ENCODE measurements around the gene TOR1AIP2.
"Not testable (repeated sequence)": the region's sequence is repeated elsewhere in the genome, so short reads cannot be mapped to it uniquely, and the experiment has no call there.

Gene TOR1AIP2

DNA sequence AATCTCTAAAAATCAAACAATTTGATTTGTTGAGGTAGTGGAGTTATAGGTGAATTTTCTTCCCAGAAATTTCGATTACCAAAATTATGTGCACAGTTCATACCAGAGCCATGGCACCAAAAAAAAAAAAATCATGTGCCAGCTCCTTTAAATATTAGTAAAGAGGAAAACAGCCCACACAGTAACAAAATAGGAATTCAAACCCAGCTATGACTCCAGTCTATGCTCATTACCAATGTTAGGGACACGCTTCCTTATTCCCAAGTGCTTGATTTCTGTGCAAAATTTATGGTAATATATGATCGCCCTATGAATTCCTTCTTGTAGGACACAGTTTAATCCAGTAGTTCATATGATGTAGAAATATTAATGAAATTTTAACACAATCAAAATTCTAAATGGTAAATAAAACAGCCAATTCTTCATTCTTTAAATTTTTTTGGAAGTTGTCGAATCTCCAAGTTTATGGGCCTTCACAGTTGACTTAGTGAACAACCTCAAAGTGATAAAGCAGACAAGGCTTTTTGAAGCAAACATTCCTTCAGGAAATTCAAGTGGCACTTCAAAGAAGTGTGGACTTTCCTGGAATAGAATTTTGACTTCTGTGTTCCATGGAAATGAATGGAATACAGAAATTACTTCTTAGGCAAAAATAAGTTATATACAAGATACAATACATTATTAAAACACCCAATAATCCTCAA, 1.9 kb downstream of the TOR1AIP2 start:
- DNase-seq (ENCODE audit: low spot score), result no peak

GRCh38 chr1:179873438-179873851, 4.2 kb downstream of the TOR1AIP2 start:
- DNase-seq (ENCODE audit: low spot score), result no peak

DNA sequence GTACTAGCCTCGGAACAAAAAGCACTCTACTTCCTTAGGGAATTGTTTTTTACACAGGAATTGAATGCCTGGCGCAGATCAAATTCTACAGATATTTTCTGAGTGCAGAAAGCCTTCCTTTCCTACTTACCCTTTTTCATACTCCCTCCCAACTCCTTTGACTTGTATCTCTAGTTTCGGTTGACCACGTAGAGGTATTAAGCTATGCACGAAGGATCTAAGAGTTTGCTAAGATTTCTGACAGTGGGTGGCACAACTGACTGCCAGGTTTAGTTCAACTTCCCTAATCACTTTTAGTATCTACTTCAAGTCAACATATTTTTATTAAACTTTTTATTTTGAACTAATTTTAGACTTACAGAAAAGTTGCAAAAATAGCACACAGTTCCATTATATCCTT, 5.0 kb downstream of the TOR1AIP2 start:
- DNase-seq (ENCODE audit: low spot score), result no peak

- DNase-seq (ENCODE audit: low spot score), result no peak
Observed at GRCh38 chr1:179871940-179872339, 5.7 kb downstream of the TOR1AIP2 start.

DNA sequence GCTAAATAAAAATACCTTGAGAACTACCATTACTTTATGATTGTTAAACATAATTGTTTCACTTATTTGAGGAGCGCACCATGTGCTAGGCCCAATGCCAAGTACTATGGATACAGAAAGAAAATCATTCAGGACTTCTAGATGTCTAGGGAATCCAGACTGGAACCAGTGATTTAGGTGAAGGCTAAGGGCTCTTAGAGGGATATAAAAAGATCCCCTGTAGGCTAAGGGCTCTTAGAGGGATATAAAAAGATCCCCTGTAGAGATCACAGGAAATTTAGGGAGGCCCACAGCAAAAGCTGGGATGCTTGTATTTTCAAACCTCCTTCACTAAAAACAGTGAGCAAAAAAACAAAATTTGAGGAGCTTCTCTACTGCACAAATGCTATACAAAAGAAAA, 6.7 kb downstream of the TOR1AIP2 start:
- no peak for DNase-seq (ENCODE audit: low spot score)

DNA sequence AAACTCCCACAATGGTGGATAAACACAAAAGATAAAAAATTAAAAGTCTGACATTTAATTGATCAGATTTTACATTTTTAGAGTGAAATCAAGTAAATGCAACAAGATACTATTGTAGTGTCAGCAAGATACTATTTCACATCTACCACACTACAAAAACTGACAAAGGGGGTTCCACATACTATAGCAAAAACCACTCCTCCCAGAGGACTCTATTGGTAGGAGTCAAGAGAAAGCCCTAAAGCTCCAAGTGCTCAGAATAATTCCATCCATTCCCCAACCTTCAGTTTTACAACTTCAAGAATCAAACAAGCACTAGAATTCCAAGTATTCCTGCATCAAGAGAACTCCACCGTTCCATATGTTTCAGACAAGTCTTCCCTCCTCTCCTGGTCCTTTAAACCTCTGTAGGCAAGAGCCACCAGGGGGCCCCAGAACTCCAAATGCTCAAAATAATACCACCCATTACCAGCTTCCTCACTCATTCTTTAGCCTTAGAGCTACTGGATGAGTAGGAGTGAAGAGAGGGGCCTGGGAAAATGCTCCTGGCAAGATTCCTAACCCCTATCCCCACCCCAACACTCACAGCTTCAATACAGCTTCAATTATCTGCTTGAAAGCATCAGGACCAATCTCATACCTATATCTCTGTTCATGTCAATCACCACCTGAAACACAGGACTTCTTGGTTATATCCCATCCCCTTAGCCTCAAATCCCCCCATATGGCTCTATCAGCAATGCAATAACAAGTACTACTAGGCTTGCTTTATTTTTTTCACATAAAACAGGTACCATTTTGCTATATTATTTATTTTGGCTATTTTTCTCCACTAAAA, 9.9 kb downstream of the TOR1AIP2 start:
- DNase-seq (ENCODE audit: low spot score), result peak; percentile 82

DNA sequence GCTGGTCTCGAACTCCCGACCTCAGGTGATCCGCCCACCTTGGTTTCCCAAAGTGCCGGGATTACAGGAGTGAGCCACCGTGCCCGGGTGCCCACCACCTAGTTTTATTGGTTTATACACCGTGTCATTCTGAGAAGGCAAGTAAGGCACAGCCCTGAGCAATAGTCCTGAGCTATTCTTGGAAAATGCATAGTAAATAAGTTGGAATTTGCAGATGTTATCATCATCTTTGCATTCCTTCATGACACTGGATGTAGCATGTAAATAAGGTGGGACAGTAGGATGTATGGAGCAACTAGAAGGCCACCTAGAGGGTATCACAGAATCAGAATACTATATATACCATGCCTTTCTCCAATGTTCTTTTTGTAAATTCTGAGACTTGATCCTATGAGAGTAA, 11.0 kb downstream of the TOR1AIP2 start:
- no peak for DNase-seq (ENCODE audit: low spot score)

- DNase-seq (ENCODE audit: low spot score), result no peak
Observed at GRCh38 chr1:179865377-179865776, 12.2 kb downstream of the TOR1AIP2 start.

GRCh38 chr1:179860652-179861051, 17.0 kb downstream of the TOR1AIP2 start:
- no peak for DNase-seq (ENCODE audit: low spot score)

DNA sequence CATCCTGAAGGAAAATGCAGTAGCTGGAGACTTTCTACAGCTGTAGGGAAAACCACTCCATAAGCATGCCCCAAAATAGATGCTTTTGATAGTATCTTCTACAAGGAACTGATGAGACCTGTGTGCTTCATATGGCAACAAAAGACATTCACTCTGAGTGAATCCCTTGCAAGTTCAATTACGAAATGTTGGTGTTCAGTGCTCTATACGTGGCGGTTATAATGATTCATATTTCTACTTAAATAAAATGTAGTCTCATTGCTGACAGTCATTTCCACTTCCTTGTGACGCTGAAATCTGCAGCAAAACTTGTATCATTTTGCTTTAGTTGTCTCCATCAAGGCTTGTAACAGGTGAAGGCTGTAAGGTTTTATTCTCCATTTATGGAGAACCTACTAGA, 20.6 kb downstream of the TOR1AIP2 start:
- DNase-seq (ENCODE audit: low spot score), result no peak

- no peak for DNase-seq (ENCODE audit: low spot score)
Observed at GRCh38 chr1:179856296-179856695, 21.3 kb downstream of the TOR1AIP2 start.

DNA sequence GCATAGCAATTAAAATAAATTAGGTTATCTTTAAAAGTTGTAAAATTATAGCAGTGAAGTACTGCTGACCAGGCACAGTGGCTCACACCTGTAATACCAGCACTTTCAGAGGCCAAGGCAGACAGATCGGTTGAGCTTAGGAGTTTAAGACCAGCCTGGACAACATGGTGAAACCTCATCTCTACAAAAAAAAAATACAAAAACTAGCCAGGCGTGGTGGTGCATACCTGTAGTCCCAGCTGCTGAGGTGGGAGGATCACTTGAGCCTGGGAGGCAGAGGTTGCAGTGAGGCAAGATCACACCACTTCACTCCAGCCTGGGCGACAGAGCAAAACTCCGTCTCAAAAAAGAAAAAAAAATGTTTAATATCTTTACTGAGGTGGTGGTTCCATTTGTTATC, 21.8 kb downstream of the TOR1AIP2 start:
- DNase-seq (ENCODE audit: low spot score), result not testable (repeated sequence)

- no peak for DNase-seq (ENCODE audit: low spot score)
Observed at GRCh38 chr1:179853102-179853501, 24.5 kb downstream of the TOR1AIP2 start.

DNA sequence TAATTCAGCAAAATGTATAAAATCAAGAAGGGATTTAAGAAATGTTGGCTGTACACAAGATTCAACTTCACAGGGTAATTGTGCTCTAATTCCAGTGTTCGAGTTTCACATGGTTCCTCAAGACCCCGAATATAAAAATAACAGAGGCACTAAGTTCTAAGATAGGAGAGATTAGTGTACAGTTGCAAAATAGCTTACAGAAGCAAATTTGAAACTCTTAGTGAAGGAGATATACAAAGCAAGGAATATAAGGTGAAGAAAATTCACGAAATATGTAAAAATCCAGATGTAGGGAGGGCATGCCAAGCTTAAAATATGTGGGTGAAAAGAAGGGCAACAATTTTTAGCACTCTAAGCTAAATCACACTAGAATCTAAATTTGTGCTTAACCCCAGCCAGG, 29.4 kb downstream of the TOR1AIP2 start:
- no peak for DNase-seq (ENCODE audit: low spot score)

DNA sequence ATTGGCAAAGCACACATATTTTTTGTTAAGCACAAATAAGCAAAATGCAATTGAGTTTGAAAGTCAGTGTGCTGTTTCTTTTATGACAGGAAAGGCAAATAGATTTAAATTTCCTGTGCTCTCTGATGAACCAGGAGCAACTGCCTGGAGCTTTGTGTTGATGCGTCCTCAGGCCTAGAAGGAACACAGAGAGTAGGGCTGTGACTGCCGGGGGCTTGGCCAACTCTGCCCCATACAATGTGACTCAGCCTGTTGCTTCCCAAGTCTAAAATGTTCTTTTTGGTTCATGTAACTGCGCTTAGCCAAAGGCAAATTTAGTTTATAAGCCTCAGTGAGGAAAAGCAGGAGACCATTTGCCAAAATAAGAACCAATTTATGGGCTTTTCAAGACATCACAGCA, 37.5 kb downstream of the TOR1AIP2 start:
- DNase-seq (ENCODE audit: low spot score), result no peak

DNA sequence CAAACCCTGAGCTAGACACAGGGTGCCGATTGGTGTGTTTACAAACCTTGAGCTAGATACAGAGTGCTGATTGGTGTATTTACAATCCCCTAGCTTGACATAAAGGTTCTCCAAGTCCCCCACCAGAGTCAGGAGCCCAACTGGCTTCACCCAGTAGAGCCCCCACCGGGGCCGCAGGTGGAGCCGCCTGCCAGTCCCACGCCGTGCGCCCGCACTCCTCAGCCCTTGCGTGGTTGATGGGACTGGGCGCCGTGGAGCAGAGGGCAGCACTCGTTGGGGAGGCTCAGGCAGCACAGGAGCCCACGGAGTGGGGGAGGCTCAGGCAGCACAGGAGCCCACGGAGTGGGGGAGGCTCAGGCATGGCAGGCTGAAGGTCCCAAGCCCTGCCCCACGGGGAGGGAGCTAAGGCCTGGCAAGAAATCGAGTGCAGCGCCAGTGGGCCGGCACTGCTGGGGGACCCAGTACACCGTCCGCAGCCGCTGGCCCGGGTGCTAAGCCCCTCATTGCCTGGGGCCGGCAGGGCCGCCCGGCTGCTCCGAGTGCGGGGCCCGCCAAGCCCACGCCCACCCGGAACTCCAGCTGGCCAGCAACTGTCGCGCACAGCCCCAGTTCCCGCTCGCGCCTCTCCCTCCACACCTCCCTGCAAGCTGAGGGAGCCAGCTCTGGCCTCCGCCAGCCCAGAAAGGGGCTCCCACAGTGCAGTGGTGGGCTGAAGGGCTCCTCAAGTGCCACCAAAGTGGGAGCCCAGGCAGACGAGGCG, 40.7 kb downstream of the TOR1AIP2 start:
- not testable (repeated sequence) for DNase-seq (ENCODE audit: low spot score)

DNA sequence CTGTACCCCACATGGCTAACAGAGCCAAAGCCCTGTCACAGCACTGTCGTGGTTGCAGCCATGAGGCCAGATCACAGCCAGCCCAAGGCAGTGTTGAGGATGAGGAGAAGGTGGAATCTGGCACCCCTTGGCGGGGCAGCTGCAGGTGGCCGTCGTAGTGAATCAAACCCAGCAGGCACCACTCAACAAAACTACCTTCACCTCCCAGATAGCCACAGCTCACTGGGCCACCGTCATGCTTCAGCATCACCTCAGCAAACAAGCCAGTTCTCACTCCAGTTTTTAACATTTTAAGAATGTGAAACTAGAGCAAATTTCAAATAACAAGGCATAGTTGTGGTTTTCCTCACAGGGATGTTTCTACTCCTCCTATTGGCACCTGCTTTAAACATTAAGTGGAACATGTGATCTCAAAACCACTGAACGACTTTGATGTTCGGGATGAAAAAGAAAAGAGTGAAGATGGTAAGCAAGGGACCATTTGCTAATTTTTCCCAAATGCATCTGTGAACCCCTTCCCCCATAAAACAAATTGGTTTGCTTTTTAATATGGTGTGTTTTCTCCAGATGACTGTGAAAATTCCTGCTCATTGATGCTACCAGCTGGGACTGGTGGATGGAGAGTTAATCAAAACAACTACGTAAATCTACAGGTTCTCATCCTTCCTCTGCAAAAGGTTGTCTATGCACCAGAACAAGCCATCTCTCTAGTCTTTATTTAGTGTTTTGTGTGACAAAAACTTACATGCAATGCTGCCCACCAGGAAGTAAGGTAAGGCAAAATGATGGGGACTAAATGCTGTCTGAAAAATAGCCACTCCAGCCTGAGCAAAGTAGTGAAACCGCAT, 45.5 kb downstream of the TOR1AIP2 start:
- DNase-seq (ENCODE audit: low spot score), result no peak

DNA sequence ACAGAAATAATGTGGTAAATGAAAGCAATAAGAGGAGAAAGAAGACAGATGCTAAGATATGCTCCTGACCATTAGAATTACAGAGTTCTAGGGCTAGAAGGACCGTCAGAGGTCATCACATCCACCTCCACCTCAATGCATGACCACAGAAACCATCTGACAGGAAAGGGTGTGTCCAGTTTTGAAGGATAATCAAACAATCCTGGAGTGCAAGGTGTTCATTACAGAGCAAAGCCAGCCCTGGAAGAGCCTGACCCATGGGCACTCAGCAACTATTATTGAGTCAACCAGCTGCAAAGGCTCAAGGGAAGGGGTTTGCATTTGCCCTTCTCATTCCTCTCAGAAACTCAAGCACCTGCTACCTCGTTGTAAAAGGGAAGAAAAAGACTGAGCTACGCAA, 46.4 kb downstream of the TOR1AIP2 start:
- DNase-seq (ENCODE audit: low spot score), result no peak

DNA sequence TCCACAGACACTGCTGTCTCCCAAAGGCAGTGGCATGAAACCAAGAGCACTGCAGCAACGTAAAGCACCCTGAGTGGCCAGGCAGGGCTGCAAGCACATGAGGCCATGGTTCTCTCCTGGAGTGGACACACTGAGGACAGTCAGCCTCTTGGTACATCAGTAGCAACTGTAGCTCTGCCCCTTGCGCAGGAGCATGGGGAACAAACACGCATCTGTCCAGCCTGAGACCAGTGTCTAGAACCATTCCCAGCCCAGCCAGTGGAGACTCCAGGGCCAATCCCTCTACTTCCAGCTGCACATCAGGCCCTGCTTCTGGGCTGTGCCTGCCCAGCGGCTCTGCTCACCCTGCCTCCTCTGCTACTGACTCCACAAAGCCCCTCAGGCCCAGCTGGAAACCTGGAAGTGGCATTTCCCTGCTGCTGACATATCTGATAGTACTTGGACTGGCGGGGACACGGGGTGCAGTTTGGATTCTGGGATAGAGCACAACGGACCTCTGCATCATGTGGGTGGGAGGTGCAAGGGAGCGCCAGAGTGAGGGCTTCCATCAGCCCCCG, 49.0 kb downstream of the TOR1AIP2 start:
- no peak for DNase-seq (ENCODE audit: low spot score)

GRCh38 chr1:179826626-179827280, 50.9 kb downstream of the TOR1AIP2 start:
- no peak for DNase-seq (ENCODE audit: low spot score)

Data from hematopoietic multipotent progenitor cell treated with erythropoietin and hydrocortisone succinate and interleukin-3 and kit ligand, for 17 days (in vitro differentiated cells).